Activated CD8-positive, alpha-beta T cell treated with anti-CD3 and anti-CD28 coated beads for 36 hours (primary cell): ENCODE results near the gene FREY1. TPM values are rescaled to one million over a fixed set of nuclear protein-coding genes. Genes with fewer than 3 reads are reported as not detected.

Experiments used
- ATAC-seq: fragments of 200-7000 bp; cut with Tn5 transposase; one replicate; pipeline ENCODE4 v1.10.0; 2021; ENCODE audit warnings: mild to moderate bottlenecking, moderate library complexity
- CTCF ChIA-PET: fragments of 350-600 bp; sonication (Branson Sonifier 250); formaldehyde crosslinking; loops from one replicate; lab custom pipeline; 2021; ENCODE audit warnings: antibody characterized with exemption; lab: Charles Lee
- POLR2A ChIA-PET: fragments of 350-600 bp; sonication (Branson Sonifier 250); formaldehyde crosslinking; loops from one replicate; lab custom pipeline; 2021; ENCODE audit warnings: antibody characterized with exemption; lab: Charles Lee
- DNase-seq: peaks from one replicate; pipeline ENCODE4 v3.0.0-alpha.2; 2020
- H3K27ac Mint-ChIP-seq: one replicate; pipeline ENCODE4 v1.8.0; 2021; ENCODE audit warnings: mild to moderate bottlenecking, mixed read lengths
- H3K27me3 Mint-ChIP-seq: one replicate; pipeline ENCODE4 v1.8.0; 2021; ENCODE audit warnings: mixed read lengths
- H3K36me3 Mint-ChIP-seq: one replicate; pipeline ENCODE4 v1.8.0; 2021; ENCODE audit warnings: low read depth, mixed read lengths
- H3K4me1 Mint-ChIP-seq: one replicate; pipeline ENCODE4 v1.8.0; 2021; ENCODE audit warnings: low read depth, mixed read lengths
- H3K4me3 Mint-ChIP-seq: one replicate; pipeline ENCODE4 v1.8.0; 2021; ENCODE audit warnings: mild to moderate bottlenecking, moderate library complexity, mixed read lengths
- H3K9me3 Mint-ChIP-seq: one replicate; pipeline ENCODE4 v1.8.0; 2021; ENCODE audit warnings: mixed read lengths
- CTCF ChIP-seq: fragments of 200-600 bp; IDR thresholded peaks from one replicate; pipeline ENCODE4 v1.8.0; 2022; ENCODE audit warnings: antibody characterized with exemption, mild to moderate bottlenecking
- intact Hi-C: fragments of 100-400 bp; cut with micrococcal nuclease; formaldehyde crosslinking; loops from one replicate; pipeline ENCODE4 v1.10.0; 2022
- total RNA-seq, 2 experiments: library from RNA; stranded (reverse); gene quantifications; one replicate each; pipeline ENCODE4 v1.2.3, GENCODE V29; 2021

The FREY1 gene
- total RNA-seq, 2 experiments from 2014 or later = 0.43 to 0.72 TPM

GRCh38 chr11:45879803-45880686 lies 27.0 kb downstream of the FREY1 start:
- intact Hi-C loops = no loop called here
- Mint-ChIP-seq H3K4me3 (no peak overlapping the region), H3K27me3 (peaks cover 5% of the 10 kb centered on the region), H3K4me1 (peaks cover 6% of the 10 kb centered on the region), H3K36me3 (peaks cover 20% of the 10 kb centered on the region), H3K9me3 (no peaks in the 10 kb centered on the region), H3K27ac (no peak overlapping the region)
- ChIA-PET POLR2A (interaction anchor here (0.9 kb wide), 1 partner anchor 18 kb away, joined by 3 read pairs; no protein-coding TSS in a partner anchor), CTCF (interaction anchor here (1.1 kb wide), 1 partner anchor 108 kb away, joined by 3 read pairs; no protein-coding TSS in a partner anchor)
- ATAC-seq (no peak), DNase-seq (no peak)
- TF ChIP-seq CTCF = no peak

- H3K36me3 Mint-ChIP-seq = peaks cover 30% of the 10 kb centered on the region
- TF ChIP-seq CTCF = no peak
- DNase-seq (no peak), ATAC-seq (no peak)
- no peaks in the 10 kb centered on the region for H3K4me1 Mint-ChIP-seq
- POLR2A ChIA-PET = interaction anchor here (1.3 kb wide), 1 partner anchor 40 kb away, joined by 3 read pairs; the partner anchor contains the start of gene PEX16
- no peaks in the 10 kb centered on the region for H3K27me3 Mint-ChIP-seq
- no peak overlapping the region for H3K4me3 Mint-ChIP-seq
- H3K9me3 Mint-ChIP-seq = no peaks in the 10 kb centered on the region
- CTCF ChIA-PET = no interaction called here
- no peak overlapping the region for H3K27ac Mint-ChIP-seq
- intact Hi-C loops = no loop called here
Observed at GRCh38 chr11:45877845-45878244, 29.2 kb downstream of the FREY1 start.

DNA sequence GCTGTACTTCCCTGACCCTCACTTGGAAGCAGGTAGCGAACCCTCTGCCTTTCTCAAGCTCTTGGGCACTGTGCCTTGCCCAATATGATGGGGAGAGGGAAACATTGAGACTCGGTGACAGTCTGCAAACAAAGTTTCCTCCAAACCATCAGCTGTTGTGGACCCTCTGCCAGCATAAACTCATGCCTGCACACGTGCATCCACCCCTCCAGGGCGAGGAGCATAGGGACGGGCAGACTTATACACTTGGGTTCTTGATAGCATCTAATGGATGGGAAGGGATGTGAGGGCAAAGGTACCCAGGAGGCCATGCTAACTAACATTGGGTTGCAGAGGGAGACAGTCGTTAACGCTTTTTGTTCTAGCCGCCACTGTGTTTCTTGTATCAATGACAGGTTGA lies 29.9 kb downstream of the FREY1 start:
- Mint-ChIP-seq H3K36me3 (peaks cover 33% of the 10 kb centered on the region), H3K27ac (no peak overlapping the region), H3K27me3 (no peaks in the 10 kb centered on the region), H3K9me3 (no peaks in the 10 kb centered on the region), H3K4me1 (no peaks in the 10 kb centered on the region), H3K4me3 (no peak overlapping the region)
- TF ChIP-seq CTCF = no peak
- ChIA-PET CTCF (no interaction called here), POLR2A (interaction anchor here (1.3 kb wide), 1 partner anchor 41 kb away, joined by 3 read pairs; the partner anchor contains the start of gene PEX16)
- ATAC-seq = no peak
- intact Hi-C loops = no loop called here
- DNase-seq = no peak

GRCh38 chr11:45876401-45876800 lies 30.7 kb downstream of the FREY1 start:
- Mint-ChIP-seq H3K27ac (no peak overlapping the region), H3K9me3 (no peaks in the 10 kb centered on the region)
- POLR2A ChIA-PET = no interaction called here

More at GRCh38 chr11:45876401-45876800, 30.7 kb downstream of the FREY1 start:
- ATAC-seq (no peak), DNase-seq (no peak)
- intact Hi-C loops = no loop called here
- Mint-ChIP-seq H3K36me3 (peaks cover 34% of the 10 kb centered on the region), H3K27me3 (no peaks in the 10 kb centered on the region), H3K4me1 (no peaks in the 10 kb centered on the region), H3K4me3 (no peak overlapping the region)
- TF ChIP-seq CTCF = no peak
- CTCF ChIA-PET = interaction anchor here (1.0 to 1.3 kb wide), 2 partner anchors 88 to 105 kb away, joined by 3 read pairs; no protein-coding TSS in a partner anchor
